Transverse colon (tissue), 4 donors: ENCODE data around the gene DNAJC5.

Experiments used
- POLR2A ChIP-seq: fragments of 450-650 bp; IDR thresholded peaks from one replicate; pipeline ENCODE4 v1.6.1; 2016; ENCODE audit warnings: antibody characterized with exemption, mild to moderate bottlenecking, moderate library complexity
- POLR2AphosphoS5 ChIP-seq, 3 donors: sonication (generic); formaldehyde crosslinking; IDR thresholded peaks; one replicate each; pipeline ENCODE4 v1.6.1; 2016; ENCODE audit warnings: antibody characterized with exemption in 3 of 3
- TF ChIP-seq, protein P1 (sequence below), 5 experiments: fragments of 200-600 bp in 3 of 5; fragments of 450-650 bp in 2 of 5; sonication (generic) in 3 of 5; IDR thresholded peaks; 1 replicate in 2 of 5; 2 replicates in 3 of 5; pipeline ENCODE4 v1.5.1; 2016 to 2017; ENCODE audit warnings: antibody characterized with exemption in 5 of 5, inconsistent platforms in 3 of 5, mild to moderate bottlenecking in 2 of 5, moderate library complexity in 1 of 5

- TF ChIP-seq POLR2AphosphoS5 (IDR thresholded peaks at IDR 0.05) = no peak
- TF ChIP-seq, protein P1, sequence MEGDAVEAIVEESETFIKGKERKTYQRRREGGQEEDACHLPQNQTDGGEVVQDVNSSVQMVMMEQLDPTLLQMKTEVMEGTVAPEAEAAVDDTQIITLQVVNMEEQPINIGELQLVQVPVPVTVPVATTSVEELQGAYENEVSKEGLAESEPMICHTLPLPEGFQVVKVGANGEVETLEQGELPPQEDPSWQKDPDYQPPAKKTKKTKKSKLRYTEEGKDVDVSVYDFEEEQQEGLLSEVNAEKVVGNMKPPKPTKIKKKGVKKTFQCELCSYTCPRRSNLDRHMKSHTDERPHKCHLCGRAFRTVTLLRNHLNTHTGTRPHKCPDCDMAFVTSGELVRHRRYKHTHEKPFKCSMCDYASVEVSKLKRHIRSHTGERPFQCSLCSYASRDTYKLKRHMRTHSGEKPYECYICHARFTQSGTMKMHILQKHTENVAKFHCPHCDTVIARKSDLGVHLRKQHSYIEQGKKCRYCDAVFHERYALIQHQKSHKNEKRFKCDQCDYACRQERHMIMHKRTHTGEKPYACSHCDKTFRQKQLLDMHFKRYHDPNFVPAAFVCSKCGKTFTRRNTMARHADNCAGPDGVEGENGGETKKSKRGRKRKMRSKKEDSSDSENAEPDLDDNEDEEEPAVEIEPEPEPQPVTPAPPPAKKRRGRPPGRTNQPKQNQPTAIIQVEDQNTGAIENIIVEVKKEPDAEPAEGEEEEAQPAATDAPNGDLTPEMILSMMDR (IDR thresholded peaks at IDR 0.05) = no peak
- TF ChIP-seq POLR2A = no peak
Measured at GRCh38 chr20:63979229-63979556, 84.3 kb downstream of the DNAJC5 start.
